Renal cortex interstitium (tissue), 11 donors: ENCODE measurements around the gene SNAPC4. TPM values are rescaled to one million over a fixed set of nuclear protein-coding genes. Genes with fewer than 3 reads are reported as not detected.
"Not testable (repeated sequence)": the region's sequence is repeated elsewhere in the genome, so short reads cannot be mapped to it uniquely, and the experiment has no call there.

Experiments
- DNase-seq, 11 donors: peaks; one replicate each; pipeline ENCODE4 v3.0.0-alpha.2; 2013; ENCODE audit warnings: low read depth in 9 of 11, low spot score in 4 of 11; ENCODE audit errors: extremely low read depth in 1 of 11
- polyA plus RNA-seq, 3 donors: library from polyadenylated mRNA; unstranded; fragments of 120-200 nt; gene quantifications; one replicate each; pipeline ENCODE4 v1.2.1, GENCODE V29; 2013; ENCODE audit not compliant: insufficient read length in 3 of 3

SNAPC4 gene
- polyA plus RNA-seq, 3 donors, result 10.0 to 14.8 (median 13.6) TPM

GRCh38 chr9:136363106-136363948 is 36.6 kb downstream of the SNAPC4 start, which contains the start of gene DNLZ:
Gene DNLZ (minus strand): TSS chr9:136363744. CDS start chr9:136363714, 30 bp downstream.
- peak in 10 of 11 donors; percentile 78 to 89 (median 86) for DNase-seq

- DNase-seq, result no peak
Measured at GRCh38 chr9:136362450-136362784, 37.6 kb downstream of the SNAPC4 start.

- no peak for DNase-seq
Measured at GRCh38 chr9:136361754-136362449, 38.1 kb downstream of the SNAPC4 start.

GRCh38 chr9:136361047-136361753 is 38.8 kb downstream of the SNAPC4 start:
- no peak for DNase-seq

- no peak for DNase-seq
Measured at GRCh38 chr9:136359774-136360718, 39.9 kb downstream of the SNAPC4 start.

- no peak for DNase-seq
Measured at GRCh38 chr9:136358888-136359287, 41.1 kb downstream of the SNAPC4 start.

- no peak for DNase-seq
Measured at GRCh38 chr9:136358016-136358415, 42.0 kb downstream of the SNAPC4 start.

- DNase-seq, result no peak
Measured at GRCh38 chr9:136357202-136357725, 42.7 kb downstream of the SNAPC4 start.

GRCh38 chr9:136355616-136356557 is 44.1 kb downstream of the SNAPC4 start:
- no peak for DNase-seq

- no peak for DNase-seq
Measured at GRCh38 chr9:136354592-136355085, 45.3 kb downstream of the SNAPC4 start.

- DNase-seq, result no peak
Measured at GRCh38 chr9:136353757-136354488, 46.0 kb downstream of the SNAPC4 start.

GRCh38 chr9:136353088-136353487 is 46.9 kb downstream of the SNAPC4 start:
- DNase-seq, result no peak

- peak in 2 of 11 donors; percentile 43 to 63 for DNase-seq
Measured at GRCh38 chr9:136352682-136353081, 47.3 kb downstream of the SNAPC4 start.

- not testable (repeated sequence) for DNase-seq
Measured at GRCh38 chr9:136351868-136352267, 48.1 kb downstream of the SNAPC4 start.

GRCh38 chr9:136351252-136351800 is 48.6 kb downstream of the SNAPC4 start:
- DNase-seq, result no peak
